Esophagus squamous epithelium (tissue), 5 donors: ENCODE data around the gene CTTN. TPM values are rescaled to one million over a fixed set of nuclear protein-coding genes. Genes with fewer than 3 reads are reported as not detected.

ENCODE experiments used
- DNase-seq: peaks from one replicate; lab custom pipeline; 2025; lab: John Stamatoyannopoulos, UW
- H3K27ac ChIP-seq, 4 donors: fragments of 200-600 bp; sonication (generic); one replicate each; pipeline ENCODE4 v1.5.1; 2016 to 2019; ENCODE audit warnings: mild to moderate bottlenecking in 1 of 4
- H3K27me3 ChIP-seq, 4 donors: fragments of 200-600 bp; sonication (generic); 1 replicate in 3 of 4; 2 replicates in 1 of 4; pipeline versions ENCODE4 v1.5.1 to v1.6.0; 2017 to 2021; ENCODE audit warnings: antibody characterized with exemption in 1 of 4
- H3K36me3 ChIP-seq, 3 donors: fragments of 200-600 bp; sonication (generic); one replicate each; pipeline ENCODE4 v1.5.1; 2016 to 2019
- H3K4me1 ChIP-seq, 3 donors: fragments of 200-600 bp; sonication (generic); one replicate each; pipeline ENCODE4 v1.5.1; 2017 to 2019
- H3K4me3 ChIP-seq, 4 donors: fragments of 200-600 bp; sonication (generic); 1 replicate in 3 of 4; 2 replicates in 1 of 4; pipeline ENCODE4 v1.5.1; 2016 to 2019; ENCODE audit warnings: mild to moderate bottlenecking in 2 of 4, moderate library complexity in 1 of 4
- H3K9me3 ChIP-seq, 3 donors: fragments of 200-600 bp; sonication (generic); one replicate each; pipeline ENCODE4 v1.5.1; 2016 to 2019
- CTCF ChIP-seq, 6 experiments: fragments of 450-650 bp in 4 of 6; fragments of 200-600 bp in 2 of 6; sonication (generic) in 2 of 6; IDR thresholded peaks; one replicate each; pipeline ENCODE4 v1.5.1; 2016 to 2019; ENCODE audit warnings: antibody characterized with exemption in 6 of 6, mild to moderate bottlenecking in 4 of 6, moderate library complexity in 4 of 6
- POLR2A ChIP-seq, 4 donors: fragments of 450-650 bp; IDR thresholded peaks; one replicate each; pipeline ENCODE4 v1.6.1; 2017; ENCODE audit warnings: antibody characterized with exemption in 4 of 4, mild to moderate bottlenecking in 4 of 4, moderate library complexity in 3 of 4
- WGBS, 2 donors: methylation state at CpG; one replicate each; pipeline ENCODE4 v1.1.5; 2018; 5-methylcytosine and 5-hydroxymethylcytosine counted together
- intact Hi-C: fragments of 100-400 bp; cut with DNase I; formaldehyde crosslinking; loops from one replicate; pipeline ENCODE4 v1.15.0; 2022
- total RNA-seq, 4 donors: library from RNA; depleted of rRNA; stranded (reverse); fragments of >200 nt; gene quantifications; one replicate each; pipeline ENCODE4 v1.1.0, GENCODE V29; 2016
- donor health status: DM: yes; HTN: yes; CAD: no.

Gene CTTN
- total RNA-seq, 4 donors from 2014 or later: 244 to 444 (median 320) TPM

- no peak overlapping the region for H3K4me3 ChIP-seq
- intact Hi-C loops: no loop called here
- peaks cover 31 to 100% (median 52%) of the 10 kb centered on the region in 3 donors for H3K36me3 ChIP-seq
- H3K9me3 ChIP-seq: no peaks in the 10 kb centered on the region
- H3K4me1 ChIP-seq: no peaks in the 10 kb centered on the region
- H3K27me3 ChIP-seq: no peaks in the 10 kb centered on the region
- no peak for DNase-seq
- no peak overlapping the region for H3K27ac ChIP-seq
- TF ChIP-seq CTCF (IDR thresholded peaks at IDR 0.05) (no peak), POLR2A (IDR thresholded peaks at IDR 0.05) (no peak)
- whole genome bisulfite sequencing, 2 donors: 77 to 89% methylated on average over 5 to 16 of the region's 25 CpGs
Measured at GRCh38 chr11:70430671-70431574, 32.6 kb downstream of the CTTN start.

- intact Hi-C loops: no loop called here
- H3K9me3 ChIP-seq: no peaks in the 10 kb centered on the region
- H3K27me3 ChIP-seq: no peaks in the 10 kb centered on the region
- 92 to 96% methylated on average over 11 to 12 of the region's 12 CpGs for WGBS, 2 donors
- no peak for TF ChIP-seq CTCF (IDR thresholded peaks at IDR 0.05)
- no peak for TF ChIP-seq POLR2A (IDR thresholded peaks at IDR 0.05)
- H3K4me3 ChIP-seq: no peak overlapping the region
- no peak overlapping the region for H3K27ac ChIP-seq
- no peaks in the 10 kb centered on the region for H3K4me1 ChIP-seq
- DNase-seq: no peak
- H3K36me3 ChIP-seq: peaks cover 33 to 100% (median 53%) of the 10 kb centered on the region in 3 donors
Measured at GRCh38 chr11:70431611-70432010, 33.3 kb downstream of the CTTN start.

- TF ChIP-seq CTCF (IDR thresholded peaks at IDR 0.05) (no peak), POLR2A (IDR thresholded peaks at IDR 0.05) (no peak)
- Histone ChIP-seq H3K27me3 (no peaks in the 10 kb centered on the region), H3K36me3 (peaks cover 33 to 100% (median 53%) of the 10 kb centered on the region in 3 donors), H3K9me3 (no peaks in the 10 kb centered on the region), H3K4me3 (no peak overlapping the region), H3K4me1 (no peaks in the 10 kb centered on the region), H3K27ac (no peak overlapping the region)
- WGBS, 2 donors: 60 to 74% methylated on average over 2 to 12 of the region's 16 CpGs
- no peak for DNase-seq
- intact Hi-C loops: no loop called here
Measured at GRCh38 chr11:70432065-70432464, 33.7 kb downstream of the CTTN start.

GRCh38 chr11:70432580-70432979, 34.3 kb downstream of the CTTN start:
- no peaks in the 10 kb centered on the region for H3K27me3 ChIP-seq
- H3K27ac ChIP-seq: no peak overlapping the region
- WGBS, 2 donors: 70 to 77% methylated on average over 2 to 8 of the region's 15 CpGs

More at GRCh38 chr11:70432580-70432979, 34.3 kb downstream of the CTTN start:
- H3K4me1 ChIP-seq: no peaks in the 10 kb centered on the region
- no peak for DNase-seq
- intact Hi-C loops: no loop called here
- H3K4me3 ChIP-seq: no peak overlapping the region
- H3K9me3 ChIP-seq: no peaks in the 10 kb centered on the region
- no peak for TF ChIP-seq CTCF (IDR thresholded peaks at IDR 0.05)
- TF ChIP-seq POLR2A (IDR thresholded peaks at IDR 0.05): no peak
- H3K36me3 ChIP-seq: peaks cover 33 to 100% (median 53%) of the 10 kb centered on the region in 3 donors
